Measurements from ENCODE around the gene PTPRJ.

Gene PTPRJ

GRCh38 chr11:47971501-47971900 is 8.9 kb upstream of the PTPRJ start:
- Histone ChIP-seq H3K9me3 (no peaks in the 10 kb centered on the region), H3K4me3 (ENCODE audit: low read depth, low read length) (no peak overlapping the region)
- TF ChIP-seq CTCF (IDR thresholded peaks at IDR 0.05; ENCODE audit: low read depth, low read length): no peak

GRCh38 chr11:47973173-47973572 is 7.2 kb upstream of the PTPRJ start:
- no peaks in the 10 kb centered on the region for H3K36me3 ChIP-seq
- no peaks in the 10 kb centered on the region for H3K4me1 ChIP-seq
- no peak overlapping the region for H3K4me3 ChIP-seq (ENCODE audit: low read depth, low read length)
- DNase-seq: no peak
- TF ChIP-seq CTCF (IDR thresholded peaks at IDR 0.05; ENCODE audit: low read depth, low read length): no peak
- no peaks in the 10 kb centered on the region for H3K9me3 ChIP-seq
- no peaks in the 10 kb centered on the region for H3K27me3 ChIP-seq

More at GRCh38 chr11:47971501-47971900, 8.9 kb upstream of the PTPRJ start:
- DNase-seq: peak; percentile 16
- no peaks in the 10 kb centered on the region for H3K4me1 ChIP-seq
- no peaks in the 10 kb centered on the region for H3K36me3 ChIP-seq
- H3K27me3 ChIP-seq: no peaks in the 10 kb centered on the region

- TF ChIP-seq CTCF (IDR thresholded peaks at IDR 0.05; ENCODE audit: low read depth, low read length): no peak
- Histone ChIP-seq H3K4me3 (ENCODE audit: low read depth, low read length) (no peak overlapping the region), H3K4me1 (no peaks in the 10 kb centered on the region), H3K27me3 (0 out of 2 replicates have a peak, but pooled peaks cover 2% of the 10 kb centered on the region), H3K36me3 (no peaks in the 10 kb centered on the region), H3K9me3 (no peaks in the 10 kb centered on the region)
- no peak for DNase-seq
Observed at GRCh38 chr11:47976931-47977330, 3.4 kb upstream of the PTPRJ start.

GRCh38 chr11:47977623-47978022 is 2.7 kb upstream of the PTPRJ start:
- Histone ChIP-seq H3K9me3 (no peaks in the 10 kb centered on the region), H3K27me3 (0 out of 2 replicates have a peak, but pooled peaks cover 2% of the 10 kb centered on the region), H3K4me3 (ENCODE audit: low read depth, low read length) (no peak overlapping the region), H3K4me1 (no peaks in the 10 kb centered on the region), H3K36me3 (no peaks in the 10 kb centered on the region)
- DNase-seq: no peak
- TF ChIP-seq CTCF (IDR thresholded peaks at IDR 0.05; ENCODE audit: low read depth, low read length): no peak

GRCh38 chr11:47979378-47980087 is 826 bp upstream of the PTPRJ start:
- Histone ChIP-seq H3K27me3 (0 out of 2 replicates have a peak, but pooled peaks cover 2% of the 10 kb centered on the region), H3K36me3 (no peaks in the 10 kb centered on the region), H3K4me3 (ENCODE audit: low read depth, low read length) (no peak overlapping the region), H3K4me1 (no peaks in the 10 kb centered on the region), H3K9me3 (no peaks in the 10 kb centered on the region)
- no peak for DNase-seq
- no peak for TF ChIP-seq CTCF (IDR thresholded peaks at IDR 0.05; ENCODE audit: low read depth, low read length)

GRCh38 chr11:47980907-47981621 is 705 bp downstream of the PTPRJ start:
- TF ChIP-seq CTCF (IDR thresholded peaks at IDR 0.05; ENCODE audit: low read depth, low read length): no peak
- peak; percentile 53 for DNase-seq

More at GRCh38 chr11:47980907-47981621, 705 bp downstream of the PTPRJ start:
- peak overlapping the region; percentile 54 for H3K4me3 ChIP-seq (ENCODE audit: low read depth, low read length)
- no peaks in the 10 kb centered on the region for H3K4me1 ChIP-seq
- H3K9me3 ChIP-seq: no peaks in the 10 kb centered on the region
- 0 out of 2 replicates have a peak, but pooled peaks cover 2% of the 10 kb centered on the region for H3K27me3 ChIP-seq
- H3K36me3 ChIP-seq: no peaks in the 10 kb centered on the region
